GM19467 (cell line): ENCODE results near the gene UBE4A.

Experiments
- ATAC-seq: cut with Tn5 transposase; IDR thresholded peaks from one replicate; pipeline ENCODE4 v1.9.1; 2021; ENCODE audit warnings: mild to moderate bottlenecking, moderate library complexity; ENCODE audit not compliant: unreplicated experiment

The UBE4A gene, protein sequence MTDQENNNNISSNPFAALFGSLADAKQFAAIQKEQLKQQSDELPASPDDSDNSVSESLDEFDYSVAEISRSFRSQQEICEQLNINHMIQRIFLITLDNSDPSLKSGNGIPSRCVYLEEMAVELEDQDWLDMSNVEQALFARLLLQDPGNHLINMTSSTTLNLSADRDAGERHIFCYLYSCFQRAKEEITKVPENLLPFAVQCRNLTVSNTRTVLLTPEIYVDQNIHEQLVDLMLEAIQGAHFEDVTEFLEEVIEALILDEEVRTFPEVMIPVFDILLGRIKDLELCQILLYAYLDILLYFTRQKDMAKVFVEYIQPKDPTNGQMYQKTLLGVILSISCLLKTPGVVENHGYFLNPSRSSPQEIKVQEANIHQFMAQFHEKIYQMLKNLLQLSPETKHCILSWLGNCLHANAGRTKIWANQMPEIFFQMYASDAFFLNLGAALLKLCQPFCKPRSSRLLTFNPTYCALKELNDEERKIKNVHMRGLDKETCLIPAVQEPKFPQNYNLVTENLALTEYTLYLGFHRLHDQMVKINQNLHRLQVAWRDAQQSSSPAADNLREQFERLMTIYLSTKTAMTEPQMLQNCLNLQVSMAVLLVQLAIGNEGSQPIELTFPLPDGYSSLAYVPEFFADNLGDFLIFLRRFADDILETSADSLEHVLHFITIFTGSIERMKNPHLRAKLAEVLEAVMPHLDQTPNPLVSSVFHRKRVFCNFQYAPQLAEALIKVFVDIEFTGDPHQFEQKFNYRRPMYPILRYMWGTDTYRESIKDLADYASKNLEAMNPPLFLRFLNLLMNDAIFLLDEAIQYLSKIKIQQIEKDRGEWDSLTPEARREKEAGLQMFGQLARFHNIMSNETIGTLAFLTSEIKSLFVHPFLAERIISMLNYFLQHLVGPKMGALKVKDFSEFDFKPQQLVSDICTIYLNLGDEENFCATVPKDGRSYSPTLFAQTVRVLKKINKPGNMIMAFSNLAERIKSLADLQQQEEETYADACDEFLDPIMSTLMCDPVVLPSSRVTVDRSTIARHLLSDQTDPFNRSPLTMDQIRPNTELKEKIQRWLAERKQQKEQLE

DNA sequence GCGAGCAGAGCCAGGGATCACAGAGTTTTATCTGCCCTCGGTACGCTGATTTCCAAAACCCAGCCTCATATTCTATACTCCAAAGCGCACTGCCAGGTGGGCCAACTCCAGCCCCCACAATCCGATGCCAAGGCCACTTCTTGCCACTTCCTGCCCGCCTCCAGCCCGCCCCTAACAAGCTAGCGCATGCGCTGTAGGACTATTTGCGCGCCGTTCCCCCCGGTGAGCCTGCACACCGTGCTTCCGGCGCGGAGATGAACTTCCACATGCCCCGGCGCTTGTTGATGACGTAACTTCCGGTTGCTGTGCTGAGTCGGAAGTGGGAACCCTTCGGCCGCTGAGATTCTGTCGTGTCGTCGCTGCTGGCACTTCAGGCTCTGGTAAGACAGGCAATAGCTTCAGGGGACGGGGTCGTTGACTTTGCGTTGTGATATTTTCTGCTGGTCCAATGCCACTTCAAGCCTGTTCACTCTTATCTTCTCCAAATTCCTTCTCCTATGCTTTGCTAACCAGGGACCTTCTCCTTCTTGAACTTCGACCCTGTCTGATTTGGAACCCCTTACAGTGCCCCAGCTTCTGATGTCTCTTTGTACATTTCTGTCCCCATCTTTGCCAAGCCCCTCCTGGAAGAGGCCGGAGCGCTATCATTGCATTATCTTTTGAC is at the start of gene UBE4A:
UBE4A (plus strand) TSS at position 306 of the 664 bp plus-strand sequence. CDS start 5,481 bp downstream, outside the sequence.
- peak; percentile 85 for ATAC-seq

DNA sequence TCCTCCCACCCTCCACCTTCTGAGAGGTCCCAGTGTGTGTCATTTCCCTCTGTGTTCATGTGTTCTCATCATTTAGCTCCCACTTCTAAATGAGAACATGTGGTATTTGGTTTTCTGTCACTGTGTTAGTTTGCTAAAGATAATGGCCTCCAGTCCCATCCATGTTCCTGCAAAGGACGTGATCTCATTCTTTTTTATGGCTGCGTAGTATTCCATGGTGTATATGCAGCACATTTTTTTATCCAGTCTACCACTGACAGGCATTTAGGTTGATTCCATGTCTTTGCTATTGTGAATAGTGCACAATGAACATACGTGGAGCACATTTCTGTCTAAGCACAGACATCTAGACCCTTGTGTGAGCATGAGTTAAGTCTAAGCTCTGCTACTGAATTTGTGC is 49.1 kb upstream of the UBE4A start:
- ATAC-seq: no peak

DNA sequence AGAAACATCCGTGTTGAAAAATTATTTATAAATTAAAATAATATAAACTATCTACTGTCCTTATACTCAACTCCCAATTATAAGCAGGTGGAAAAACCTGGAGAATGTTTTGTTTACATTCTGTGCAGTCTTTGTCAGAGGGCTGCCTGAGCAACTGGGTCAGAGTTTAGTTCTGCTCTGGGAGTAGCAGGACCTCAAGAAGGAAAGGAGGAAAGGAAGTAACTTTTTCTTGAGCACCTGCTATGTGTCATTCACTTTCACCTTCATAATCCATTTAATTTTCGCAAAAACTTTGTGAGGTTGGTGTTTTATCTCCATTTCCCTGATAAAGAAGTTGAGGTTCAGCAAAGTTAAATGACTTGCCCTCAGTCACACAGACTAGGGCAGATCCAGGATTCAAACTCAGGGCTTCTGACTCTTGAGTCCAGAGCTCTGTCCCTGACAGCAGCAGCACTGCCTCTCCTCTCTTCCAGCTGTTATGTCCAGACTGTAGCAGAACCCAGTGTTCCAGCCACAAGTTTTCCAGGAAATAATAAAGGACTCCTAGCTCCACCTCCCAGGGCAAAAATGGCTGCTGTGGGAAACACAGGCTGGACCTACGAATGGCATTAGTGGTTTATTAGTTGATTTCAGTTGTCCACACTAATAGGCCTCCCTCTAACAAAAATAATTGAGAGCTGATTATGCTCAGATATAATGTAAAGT is 48.5 kb upstream of the UBE4A start:
- ATAC-seq: no peak

DNA sequence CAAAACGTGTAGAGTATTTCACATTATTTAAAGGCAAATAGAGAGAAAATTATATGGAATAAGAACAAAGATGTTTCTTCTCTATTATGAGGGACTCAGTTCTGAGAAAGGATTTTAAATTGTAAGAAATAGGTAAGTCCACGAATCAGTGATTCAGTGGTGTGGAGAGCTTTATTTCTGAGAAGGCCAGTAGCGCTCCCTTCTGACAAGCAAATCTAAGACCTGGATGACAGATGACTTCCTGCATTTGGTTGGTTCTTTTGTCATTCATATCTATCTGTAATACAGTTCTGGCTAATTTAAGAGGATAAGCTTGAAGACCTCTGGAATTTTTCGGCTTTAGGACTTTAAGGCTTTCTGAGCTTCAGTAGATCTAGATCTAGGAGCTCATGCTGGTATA is 47.9 kb upstream of the UBE4A start:
- no peak for ATAC-seq

DNA sequence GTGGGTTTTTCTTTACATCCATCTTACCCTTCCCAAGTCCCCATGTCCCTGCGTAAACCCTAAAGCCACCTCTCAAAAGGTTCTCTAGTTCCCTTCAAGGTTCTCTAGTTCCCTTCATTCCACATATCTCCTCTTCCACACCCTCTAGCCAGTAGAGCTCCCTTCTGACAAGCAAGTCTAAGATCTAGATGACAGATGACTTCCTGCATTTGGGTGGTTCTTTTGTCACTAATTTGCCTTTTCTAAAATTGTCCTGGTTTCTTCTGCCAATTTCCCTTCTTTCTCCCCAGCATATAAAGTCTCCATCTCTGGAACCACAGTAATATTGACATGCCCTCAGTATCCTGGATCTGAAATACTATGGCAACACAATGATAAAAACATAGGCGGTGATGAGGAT is 47.1 kb upstream of the UBE4A start:
- ATAC-seq: no peak

DNA sequence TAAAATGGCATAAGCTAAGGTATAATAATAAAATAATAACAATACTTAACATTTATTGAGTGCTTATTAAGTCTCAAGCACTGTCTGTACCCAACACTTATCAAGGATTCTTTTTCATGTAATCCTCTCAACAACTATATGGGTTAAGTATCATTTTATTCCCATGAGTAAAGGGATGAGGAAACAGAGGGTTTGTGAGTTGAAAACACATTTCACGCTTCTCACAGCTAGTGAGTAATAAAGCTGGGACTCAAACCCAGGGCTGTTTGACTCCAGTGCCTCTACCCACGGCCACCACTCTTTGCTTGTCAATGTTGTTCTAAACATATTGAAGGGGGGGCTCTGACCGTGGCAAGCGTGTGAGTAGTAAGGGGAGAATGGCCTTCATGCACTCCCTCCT is 46.2 kb upstream of the UBE4A start:
- no peak for ATAC-seq

DNA sequence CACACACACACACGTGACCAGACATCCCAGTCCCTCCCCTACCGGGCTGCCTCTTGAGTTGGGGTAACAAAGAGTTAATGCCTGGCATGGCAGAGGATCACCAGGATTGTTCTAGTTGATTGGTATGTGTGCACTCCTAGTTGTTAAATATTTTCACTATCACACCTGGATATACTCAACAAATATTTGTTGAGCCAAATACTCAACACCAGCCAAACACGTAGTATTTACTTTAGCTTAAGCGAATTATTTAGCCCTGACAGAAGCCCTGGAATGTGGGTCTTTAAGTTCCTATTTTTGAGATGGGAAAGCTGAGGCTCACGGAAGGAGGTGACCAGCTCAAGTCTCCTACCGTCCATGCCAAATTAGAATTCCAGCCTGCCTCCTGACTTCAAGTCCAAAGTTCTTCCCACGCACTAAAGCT is 44.4 kb upstream of the UBE4A start:
- ATAC-seq: no peak

DNA sequence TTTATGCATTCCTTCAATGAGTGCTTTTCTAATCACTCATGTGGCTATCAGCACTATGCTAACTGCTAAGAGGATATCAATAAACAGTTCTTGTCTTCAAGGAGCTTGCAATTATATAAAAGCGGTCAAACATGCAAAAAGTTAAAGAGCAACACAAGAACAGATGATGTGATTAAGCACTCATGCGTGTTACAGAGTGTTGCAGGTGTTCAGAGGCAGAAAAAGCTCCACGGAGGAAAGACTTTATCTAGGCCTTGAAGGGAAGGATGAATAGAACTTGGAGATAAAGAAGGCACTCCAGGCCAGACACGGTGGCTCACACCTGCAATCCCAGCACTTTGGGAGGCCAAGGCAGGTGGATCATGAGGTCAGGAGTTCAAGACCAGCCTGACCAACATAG is 41.3 kb upstream of the UBE4A start:
- ATAC-seq: no peak

DNA sequence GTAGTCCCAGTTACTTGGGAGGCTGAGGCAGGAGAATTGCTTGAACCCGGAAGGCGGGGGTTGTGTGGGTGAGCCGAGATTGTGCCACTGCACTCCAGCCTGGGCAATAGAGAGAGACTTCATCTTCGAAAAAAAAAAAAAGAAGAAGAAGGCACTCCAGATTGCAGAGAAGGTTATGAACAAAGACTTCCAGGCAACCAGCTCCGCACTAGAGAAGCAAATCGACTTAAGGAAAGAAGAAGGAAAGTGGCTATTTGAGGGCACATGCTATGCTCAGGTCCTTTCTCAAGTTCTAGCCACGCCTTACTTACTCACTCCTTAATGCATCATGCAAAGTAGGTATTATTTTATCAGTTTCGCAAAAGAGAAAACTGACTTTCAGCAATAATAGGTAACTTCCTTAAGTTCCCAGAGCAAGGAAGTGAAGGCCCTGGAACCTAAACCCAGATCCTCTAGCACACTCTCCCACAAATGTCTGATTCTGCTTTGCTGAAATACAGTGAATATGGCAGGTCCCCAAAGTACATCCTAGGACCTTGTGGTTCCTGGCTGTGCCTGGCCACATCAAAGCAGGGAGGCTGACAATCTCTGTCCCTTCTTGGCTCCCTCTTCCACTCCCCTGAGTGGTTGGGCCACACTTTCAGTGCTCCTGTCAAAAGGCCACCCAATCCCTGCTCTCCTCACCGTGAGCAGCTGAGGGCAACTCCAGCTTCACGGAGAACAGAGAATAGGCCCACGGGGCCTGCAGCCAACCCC is 40.6 kb upstream of the UBE4A start:
- ATAC-seq: no peak

DNA sequence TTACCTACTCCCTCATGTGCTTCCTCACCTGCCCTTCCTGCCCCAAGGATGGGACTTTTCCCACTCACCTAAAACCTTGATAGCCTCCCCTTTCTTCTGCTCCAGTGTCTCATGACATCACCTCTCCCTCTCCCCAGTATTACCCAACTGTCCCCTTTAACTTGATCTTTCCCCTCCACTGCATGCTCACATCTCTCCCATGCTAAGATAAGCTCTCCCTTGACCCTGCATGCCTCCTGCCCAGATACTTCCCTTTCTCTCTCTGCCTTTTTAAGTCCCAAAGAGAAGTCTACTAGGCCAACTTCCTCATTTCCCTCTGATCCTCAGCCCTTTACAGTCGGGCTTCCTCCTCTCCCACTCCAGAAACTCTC is 40.1 kb upstream of the UBE4A start:
- ATAC-seq: no peak

DNA sequence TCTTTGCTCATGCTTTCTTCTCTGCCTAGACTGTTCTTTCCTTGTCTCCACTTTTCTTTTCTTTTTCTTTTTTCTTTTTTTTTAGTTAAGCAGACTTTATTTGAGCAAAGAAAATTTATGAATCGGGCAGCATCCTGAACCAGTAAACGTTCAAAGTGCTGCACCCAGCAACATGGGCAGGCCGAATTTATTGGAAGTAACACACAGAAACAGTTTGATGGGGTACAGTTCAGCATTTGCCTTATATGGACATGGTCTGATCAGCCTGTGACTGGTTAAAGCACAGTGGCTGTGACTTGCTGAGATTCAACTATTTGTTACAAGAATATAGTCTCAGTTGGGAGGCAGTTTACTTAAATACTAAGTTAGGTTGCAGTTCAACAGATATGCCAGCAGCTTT is 38.9 kb upstream of the UBE4A start:
- ATAC-seq: no peak

DNA sequence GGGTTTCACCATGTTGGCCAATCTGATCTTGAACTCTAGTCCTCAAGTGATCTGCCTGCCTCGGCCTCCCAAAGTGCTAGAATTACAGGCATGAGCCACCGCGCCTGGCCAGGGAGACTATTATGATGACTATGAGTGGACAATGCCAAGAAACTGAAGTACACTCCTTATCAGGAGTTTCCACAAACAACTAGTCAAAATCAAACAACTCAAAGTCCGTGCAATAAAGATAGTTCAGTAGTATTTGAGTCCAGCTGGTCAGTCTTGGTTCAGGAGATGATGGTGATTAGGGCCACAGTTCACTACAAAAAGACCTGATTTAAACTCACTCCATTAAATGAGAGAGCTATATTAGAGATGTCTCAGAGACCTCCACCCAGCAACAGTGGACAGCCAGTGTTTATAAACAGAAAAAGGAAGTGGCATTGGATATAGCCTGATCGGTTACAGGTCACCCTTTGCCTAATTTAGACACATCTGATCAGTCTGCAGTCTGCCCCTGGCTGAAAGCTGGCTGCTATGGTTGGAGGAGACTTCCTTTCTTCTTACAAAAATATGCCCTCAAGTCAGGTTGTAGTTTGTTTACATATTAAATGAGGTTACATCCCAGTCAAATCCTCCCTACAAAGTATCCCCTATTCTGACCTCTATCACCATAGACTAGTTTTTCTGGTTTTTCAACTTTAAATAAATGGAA is 37.9 kb upstream of the UBE4A start:
- ATAC-seq: no peak

DNA sequence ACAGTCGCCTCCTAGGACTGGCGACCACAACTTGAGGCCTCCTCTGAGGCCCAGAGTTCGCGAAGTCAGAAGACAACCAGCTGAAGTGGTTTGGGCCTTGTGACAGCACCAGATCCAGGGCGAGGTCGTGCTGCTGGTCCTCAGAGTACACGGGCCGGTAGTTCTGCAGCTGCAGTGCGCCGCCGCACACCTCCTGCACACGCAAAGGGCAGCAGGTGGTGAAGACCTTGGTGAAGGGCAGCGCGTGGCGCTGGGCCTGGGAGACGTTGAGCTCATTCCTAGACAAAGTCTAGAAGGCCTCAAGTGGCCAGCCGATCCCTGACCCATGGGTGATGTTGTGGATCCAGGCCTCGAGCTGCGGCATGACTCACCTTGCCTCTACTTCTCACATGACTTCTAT is 36.7 kb upstream of the UBE4A start:
- no peak for ATAC-seq

DNA sequence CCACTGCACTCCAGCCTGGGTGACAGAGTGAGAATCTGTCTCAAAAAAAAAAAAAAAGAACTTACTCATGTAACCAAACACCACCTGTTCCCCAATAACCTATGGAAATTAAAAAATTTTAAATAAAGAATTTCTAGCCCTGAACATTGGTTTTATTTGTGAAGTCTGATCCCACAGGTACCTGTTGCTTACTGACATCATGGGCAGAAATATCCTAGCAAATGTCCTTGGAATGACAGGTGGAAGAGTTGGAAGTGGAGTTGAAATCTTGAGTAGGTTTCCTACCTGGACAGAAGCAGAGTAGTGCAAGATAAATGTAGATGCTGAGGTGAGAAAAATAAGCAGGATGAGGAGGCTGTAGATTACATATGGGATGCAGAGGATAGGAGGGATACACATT is 34.1 kb upstream of the UBE4A start:
- no peak for ATAC-seq

DNA sequence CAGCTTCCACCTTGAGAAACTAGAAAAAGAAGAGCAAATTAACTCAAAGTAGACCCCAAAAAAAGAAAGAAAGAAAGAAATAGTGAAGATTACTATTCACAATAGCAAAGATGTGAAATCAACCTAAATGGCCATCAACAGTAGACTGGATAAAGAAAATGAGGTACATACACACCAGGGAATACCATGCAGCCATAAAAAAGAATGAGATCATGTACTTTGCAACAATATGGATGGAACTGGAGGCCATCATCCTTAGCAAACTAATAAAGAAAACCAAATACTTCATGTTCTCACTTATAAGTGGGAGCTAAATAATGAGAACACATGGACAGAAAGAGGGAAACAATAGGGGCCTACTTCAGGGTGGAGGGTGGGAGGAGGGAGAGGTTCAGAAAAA is 30.7 kb upstream of the UBE4A start:
- no peak for ATAC-seq

DNA sequence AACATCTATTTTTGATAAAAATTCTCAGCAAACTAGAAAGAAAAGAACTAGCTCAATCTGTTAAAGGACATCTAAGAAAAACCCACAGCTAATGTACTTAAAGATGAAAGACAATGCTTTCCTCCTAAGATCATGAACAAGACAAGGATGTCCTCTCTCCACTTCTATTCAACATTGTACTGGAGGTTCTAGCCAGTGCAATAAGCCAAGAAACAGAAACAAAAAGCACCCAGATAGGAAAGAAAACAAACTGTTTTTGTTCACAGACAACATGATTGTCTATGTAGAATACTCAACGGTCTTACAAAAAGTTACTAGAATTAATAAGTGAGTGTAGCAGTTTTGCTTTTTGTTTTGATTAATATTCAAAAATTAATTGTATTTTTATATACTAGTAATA is 24.7 kb upstream of the UBE4A start:
- no peak for ATAC-seq

DNA sequence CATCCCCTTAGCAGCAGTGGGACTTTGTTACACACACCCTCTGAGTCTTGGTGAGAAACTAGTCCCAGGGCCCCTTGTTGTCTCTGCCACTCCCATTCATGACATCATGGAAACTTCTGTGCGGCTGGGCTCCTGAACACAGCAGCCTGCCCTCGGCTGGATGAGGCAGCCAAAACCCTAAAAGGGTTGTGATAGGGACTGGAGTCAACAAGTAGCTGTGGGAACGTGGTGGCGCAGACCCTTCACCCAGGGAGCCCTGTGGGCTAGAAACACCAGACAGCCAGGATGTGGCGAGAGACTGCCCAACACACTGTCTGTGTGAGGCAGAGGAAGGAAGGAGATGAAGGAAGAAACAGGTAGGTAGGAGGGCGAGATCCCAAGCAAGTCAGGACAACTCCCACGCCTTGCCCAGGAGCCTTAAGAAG is 20.8 kb upstream of the UBE4A start:
- no peak for ATAC-seq

DNA sequence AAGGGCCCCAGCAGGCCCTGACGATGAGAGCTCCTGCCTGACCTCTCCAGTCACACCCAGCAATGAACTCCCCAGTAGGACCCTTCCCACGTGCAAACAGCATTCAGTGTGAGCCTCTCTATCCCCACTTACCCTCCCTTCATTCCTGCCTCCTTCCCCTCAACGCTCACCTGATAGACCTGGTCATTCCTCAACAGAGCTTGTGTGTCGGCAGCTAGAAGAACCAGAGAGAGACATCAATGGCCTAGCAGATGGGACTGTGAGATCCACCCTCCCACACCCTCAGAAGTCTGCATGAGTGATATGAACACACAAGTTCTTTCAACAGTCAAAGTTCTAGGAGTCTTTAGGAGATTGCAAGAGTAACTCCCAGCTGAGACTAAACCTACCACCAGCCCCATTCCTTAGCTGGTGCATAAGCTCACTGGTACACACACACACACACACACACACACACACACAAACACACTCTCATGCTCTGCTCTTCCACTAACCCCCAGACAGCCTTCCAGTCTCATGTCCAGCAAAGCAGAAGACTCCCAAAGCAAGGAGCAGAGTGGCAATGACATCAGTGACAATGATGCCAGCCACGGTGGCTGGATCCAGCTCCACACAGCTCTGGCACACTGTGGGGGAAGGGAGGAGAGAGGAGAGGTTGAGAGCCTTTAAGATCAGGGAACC is 20.0 kb upstream of the UBE4A start:
- ATAC-seq: no peak

DNA sequence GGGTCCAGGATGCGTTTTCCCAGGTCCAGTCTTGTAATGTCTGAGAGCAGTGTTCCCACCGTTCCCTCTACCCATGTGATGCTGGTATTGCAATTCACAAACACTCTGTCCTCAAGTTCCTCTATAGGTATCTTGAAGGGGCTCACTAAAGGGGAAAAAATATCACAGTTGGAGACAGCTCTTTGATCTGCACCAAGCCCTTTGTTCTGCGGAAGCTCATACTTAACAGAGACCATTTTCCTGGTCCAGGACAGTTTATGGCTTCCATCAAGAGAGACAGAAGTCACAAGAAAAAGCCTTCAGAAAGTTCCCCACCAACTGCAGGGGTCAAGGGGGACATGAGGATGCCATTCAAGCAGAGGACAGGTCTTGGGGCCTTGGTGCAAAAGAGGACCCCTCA is 19.0 kb upstream of the UBE4A start:
- ATAC-seq: no peak
